Fibroblast of villous mesenchyme (primary cell): Measurements from ENCODE around the gene ARSI. TPM values are rescaled to one million over a fixed set of nuclear protein-coding genes. Genes with fewer than 3 reads are reported as not detected.

Source experiments
- DNase-seq: peaks from one replicate; pipeline ENCODE4 v3.0.0-alpha.2; 2010; ENCODE audit warnings: low read depth
- H3K4me3 ChIP-seq: 2 replicates; pipeline ENCODE4 v1.5.1; 2011; ENCODE audit warnings: low read depth, mild to moderate bottlenecking, low read length
- CTCF ChIP-seq: IDR thresholded peaks from 2 replicates; pipeline ENCODE4 v1.5.1; 2012; ENCODE audit warnings: low read depth, mild to moderate bottlenecking, low read length; ENCODE audit not compliant: insufficient read depth
- total RNA-seq: library from RNA; depleted of rRNA; stranded (reverse); fragments of >200 nt; gene quantifications from 2 replicates; pipeline ENCODE4 v1.2.3, GENCODE V29; 2012

ARSI gene
- total RNA-seq, 1 donor = 13.8 TPM

DNA sequence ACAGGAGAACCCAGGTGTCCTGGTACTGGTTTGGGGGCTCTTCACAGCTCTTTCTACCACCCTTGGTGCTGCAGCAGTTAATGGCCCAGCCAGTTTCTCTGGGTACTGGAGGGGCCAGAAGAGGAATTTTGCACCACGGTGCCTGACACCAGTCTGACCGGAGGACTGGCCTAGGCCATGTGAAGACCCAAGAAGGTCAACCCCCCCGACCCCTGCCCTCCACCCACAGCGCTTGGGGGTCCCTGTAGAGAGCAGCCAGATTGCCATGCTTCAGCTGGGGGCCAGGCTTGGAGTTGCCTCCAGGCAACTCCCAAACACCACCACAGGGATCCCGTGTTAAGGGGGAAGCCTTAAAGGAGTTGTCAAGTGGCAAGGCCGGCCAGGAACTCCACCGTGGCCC, 6.2 kb downstream of the ARSI start:
- TF ChIP-seq CTCF = no peak
- no peak for DNase-seq
- H3K4me3 ChIP-seq = no peak overlapping the region

DNA sequence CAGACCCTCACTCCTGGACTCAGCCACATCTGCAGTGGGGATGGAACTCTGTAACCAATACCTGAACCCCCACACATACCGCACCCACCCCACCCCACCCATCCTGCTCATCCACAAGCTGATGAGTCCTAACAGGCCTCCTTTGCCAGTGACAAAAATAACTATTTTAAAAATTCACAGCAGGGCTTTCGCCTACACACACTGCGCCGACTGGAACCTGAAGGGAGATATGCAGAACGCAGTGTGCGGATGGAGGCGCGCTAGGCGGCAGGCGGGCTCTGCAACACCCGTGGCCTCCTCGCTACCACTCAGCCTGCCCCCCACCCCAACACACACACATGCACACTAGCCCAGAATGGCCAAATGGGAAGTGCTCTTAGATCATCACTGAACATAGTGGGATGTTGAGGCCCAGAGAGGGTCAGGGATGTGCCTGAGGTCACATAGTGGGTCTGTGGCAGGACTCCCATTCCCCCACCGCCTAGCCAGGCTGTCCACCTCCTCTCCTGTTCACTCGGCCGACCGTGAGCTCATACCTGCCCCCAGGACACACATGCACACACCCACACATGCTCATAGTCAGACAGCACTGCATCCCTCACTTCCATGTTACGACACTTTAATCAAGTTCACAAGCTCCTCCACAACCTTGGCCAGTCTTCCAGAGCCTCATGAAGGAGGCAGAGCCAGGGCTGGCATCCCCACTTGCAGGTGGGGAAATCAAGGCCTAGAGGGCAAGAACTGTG, 6.8 kb downstream of the ARSI start:
- TF ChIP-seq CTCF = no peak
- DNase-seq = no peak
- H3K4me3 ChIP-seq = no peak overlapping the region

GRCh38 chr5:150295172-150295634, 7.5 kb downstream of the ARSI start:
- peak; percentile 79 for DNase-seq
- no peak for TF ChIP-seq CTCF
- no peak overlapping the region for H3K4me3 ChIP-seq

- DNase-seq = no peak
- no peak overlapping the region for H3K4me3 ChIP-seq
- no peak for TF ChIP-seq CTCF
These were observed 8.1 kb downstream of the ARSI start for GRCh38 chr5:150294551-150295071.

DNA sequence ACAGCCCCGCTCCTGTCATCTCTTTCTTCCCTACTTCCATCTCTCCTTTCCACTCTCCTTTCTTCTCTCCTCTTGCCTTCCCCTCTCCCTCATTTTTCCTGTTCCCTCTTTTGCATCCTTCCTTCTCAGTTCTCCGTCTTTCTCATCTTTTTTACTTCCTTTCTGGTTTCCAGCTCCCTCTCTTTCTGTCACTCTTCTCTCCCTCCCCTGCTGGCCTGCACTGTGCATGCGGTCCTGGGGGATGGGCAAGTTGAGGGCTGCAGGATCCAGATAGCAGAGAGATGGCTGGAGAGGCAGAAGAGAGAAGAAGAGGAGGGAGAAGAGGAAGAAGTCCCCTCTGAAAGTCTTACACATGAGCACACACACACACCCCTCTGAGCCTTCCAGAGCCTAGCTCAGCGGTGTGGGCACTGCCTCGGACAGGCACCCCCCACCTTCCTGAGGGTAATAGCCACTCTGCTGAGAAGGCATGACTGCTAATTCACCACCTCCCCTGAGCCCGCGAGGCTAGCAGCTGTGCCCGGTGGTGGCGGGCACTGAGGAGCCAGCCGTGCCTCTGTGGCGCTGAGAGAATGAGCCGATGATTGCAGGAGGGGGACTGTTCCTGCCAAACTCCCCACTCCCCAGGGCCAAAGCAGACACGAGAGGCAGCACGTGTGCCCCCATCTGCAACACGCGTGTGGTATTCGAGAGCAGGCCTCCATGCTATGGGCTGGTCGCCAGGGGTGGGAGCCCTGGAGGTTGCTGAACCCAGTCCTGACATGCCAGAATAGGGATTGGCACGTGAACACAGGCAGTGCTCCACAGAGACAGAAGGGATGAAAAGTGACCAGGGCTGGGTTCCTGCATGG, 9.4 kb downstream of the ARSI start:
- DNase-seq = no peak
- no peak for TF ChIP-seq CTCF

GRCh38 chr5:150291388-150292385, 11.0 kb downstream of the ARSI start:
- DNase-seq = peak; percentile 38
- H3K4me3 ChIP-seq = no peak overlapping the region
- TF ChIP-seq CTCF = no peak

More for the DNA sequence above, 9.4 kb downstream of the ARSI start:
- H3K4me3 ChIP-seq = no peak overlapping the region
